Fibroblast of the aortic adventitia (primary cell): ENCODE results near the gene GCLM. TPM values are rescaled to one million over a fixed set of nuclear protein-coding genes. Genes with fewer than 3 reads are reported as not detected.
A peak's percentile ranks its signal among the peaks of the same experiment; 100 is the strongest.
"Not testable (repeated sequence)": the region's sequence is repeated elsewhere in the genome, so short reads cannot be mapped to it uniquely, and the experiment has no call there.

ENCODE experiments used
- DNase-seq: peaks from one replicate; pipeline ENCODE4 v3.0.0-alpha.2; 2010; ENCODE audit warnings: low read depth
- H3K4me3 ChIP-seq: 2 replicates; pipeline ENCODE4 v1.5.1; 2011; ENCODE audit warnings: low read depth, mild to moderate bottlenecking, control low read depth, low read length, moderate library complexity
- CTCF ChIP-seq: IDR thresholded peaks from 2 replicates; pipeline ENCODE4 v1.5.1; 2011; ENCODE audit warnings: mild to moderate bottlenecking, low read length, control low read depth, inconsistent platforms; ENCODE audit not compliant: insufficient read depth
- total RNA-seq: library from RNA; depleted of rRNA; stranded (reverse); fragments of >200 nt; gene quantifications from 2 replicates; pipeline ENCODE4 v1.2.3, GENCODE V29; 2012; ENCODE audit warnings: low replicate concordance

The GCLM gene, protein sequence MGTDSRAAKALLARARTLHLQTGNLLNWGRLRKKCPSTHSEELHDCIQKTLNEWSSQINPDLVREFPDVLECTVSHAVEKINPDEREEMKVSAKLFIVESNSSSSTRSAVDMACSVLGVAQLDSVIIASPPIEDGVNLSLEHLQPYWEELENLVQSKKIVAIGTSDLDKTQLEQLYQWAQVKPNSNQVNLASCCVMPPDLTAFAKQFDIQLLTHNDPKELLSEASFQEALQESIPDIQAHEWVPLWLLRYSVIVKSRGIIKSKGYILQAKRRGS
- 13.2 and 35.2 TPM in 2 replicates for total RNA-seq

DNA sequence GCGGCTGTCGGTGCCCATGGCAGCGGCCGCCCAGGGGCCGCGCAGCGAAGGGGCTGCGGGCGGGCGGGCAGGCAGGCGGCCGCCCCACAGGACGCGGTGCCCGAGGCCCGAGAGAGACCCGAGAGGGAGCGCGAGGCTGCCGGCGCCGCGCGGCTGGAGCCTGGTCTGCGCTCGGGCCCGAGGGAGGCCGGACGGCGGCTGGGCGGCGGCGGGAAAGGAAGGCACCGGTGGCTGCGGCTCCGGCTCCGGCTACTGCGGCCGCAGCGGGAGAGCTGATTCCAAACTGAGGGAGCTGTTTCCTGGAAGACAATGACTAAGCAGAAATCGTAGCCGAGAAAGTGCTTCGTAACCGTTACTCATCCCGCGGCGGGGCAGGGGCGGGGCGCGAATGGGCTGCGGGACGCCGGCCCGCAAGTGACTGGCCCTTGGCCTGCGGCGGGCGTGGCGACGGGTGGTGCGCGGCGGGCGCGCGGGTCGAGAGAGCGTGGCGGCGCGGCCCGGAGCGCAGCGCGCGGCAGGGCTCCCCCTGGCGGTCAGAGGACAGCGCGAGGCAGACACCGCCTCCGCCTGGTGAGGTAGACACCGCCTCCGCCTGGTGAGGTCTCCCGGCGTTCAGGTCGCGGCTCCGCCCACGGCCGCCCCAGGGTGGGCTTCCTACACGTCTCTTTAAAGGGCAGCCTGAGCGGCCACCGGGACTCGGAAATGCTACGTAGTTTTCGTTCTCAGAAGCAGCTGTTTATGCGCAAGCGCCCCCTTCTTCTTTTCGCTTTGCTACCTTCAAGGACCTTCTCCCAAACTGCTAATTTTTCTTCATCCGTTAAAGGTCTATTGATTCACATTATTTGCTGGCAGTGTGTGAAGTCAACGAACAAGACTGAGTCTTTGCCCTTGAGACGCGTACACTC, at the start of gene GCLM:
GCLM (minus strand) TSS at position 285 of the 905 bp plus-strand sequence; CDS start at position 18, 267 bp downstream.
- peak within 1 kb of the TSS; percentile 80 for H3K4me3 ChIP-seq
- TF ChIP-seq CTCF, result peak; percentile 79
- DNase-seq, result peak; percentile 95

DNA sequence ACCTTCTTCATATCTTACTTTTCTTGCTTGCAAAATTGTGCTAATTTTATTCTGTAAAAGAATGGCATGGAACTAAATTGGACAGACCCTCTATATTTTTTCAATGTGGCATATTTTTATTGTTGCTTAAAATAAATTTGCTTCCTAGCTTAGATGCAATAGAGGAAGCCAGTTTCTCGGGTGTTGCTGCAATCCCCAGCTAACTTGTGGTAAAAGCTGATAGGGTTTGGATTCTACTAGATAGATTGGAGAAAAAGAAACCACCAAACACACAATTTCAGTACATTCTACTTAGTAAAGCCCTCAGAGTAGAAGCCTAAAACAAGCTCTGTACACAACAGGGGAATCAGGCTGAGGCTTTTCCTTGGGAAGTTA, 49.5 kb upstream of the GCLM start:
- H3K4me3 ChIP-seq, result no peak overlapping the region
- no peak for DNase-seq
- no peak for TF ChIP-seq CTCF

- H3K4me3 ChIP-seq, result no peak overlapping the region
- DNase-seq, result no peak
- TF ChIP-seq CTCF, result no peak
Measured at GRCh38 chr1:93958032-93958725, 48.9 kb upstream of the GCLM start.

DNA sequence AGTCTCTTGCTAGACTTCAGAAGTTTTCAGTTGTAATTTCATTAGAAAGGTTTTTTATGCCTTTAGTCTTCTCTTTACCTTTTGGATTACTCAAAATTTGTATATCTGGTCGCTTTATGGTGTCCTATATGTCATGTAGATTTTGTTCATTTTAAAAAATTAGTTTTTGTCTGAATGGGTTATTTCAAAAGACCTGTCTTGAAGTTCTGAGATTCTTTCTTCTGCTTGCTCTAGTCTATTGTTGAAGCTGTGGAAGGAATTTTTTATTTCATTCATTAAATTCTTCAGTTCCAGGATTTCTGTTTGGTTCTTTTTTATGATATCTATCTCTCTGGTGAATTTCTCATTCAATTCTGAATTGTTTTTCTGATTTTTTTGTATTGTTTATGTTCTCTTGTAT, 46.5 kb upstream of the GCLM start:
- H3K4me3 ChIP-seq, result no peak overlapping the region
- DNase-seq, result no peak
- TF ChIP-seq CTCF, result no peak

GRCh38 chr1:93947002-93947686, 37.9 kb upstream of the GCLM start:
- not testable (repeated sequence) for DNase-seq, H3K4me3 ChIP-seq

DNA sequence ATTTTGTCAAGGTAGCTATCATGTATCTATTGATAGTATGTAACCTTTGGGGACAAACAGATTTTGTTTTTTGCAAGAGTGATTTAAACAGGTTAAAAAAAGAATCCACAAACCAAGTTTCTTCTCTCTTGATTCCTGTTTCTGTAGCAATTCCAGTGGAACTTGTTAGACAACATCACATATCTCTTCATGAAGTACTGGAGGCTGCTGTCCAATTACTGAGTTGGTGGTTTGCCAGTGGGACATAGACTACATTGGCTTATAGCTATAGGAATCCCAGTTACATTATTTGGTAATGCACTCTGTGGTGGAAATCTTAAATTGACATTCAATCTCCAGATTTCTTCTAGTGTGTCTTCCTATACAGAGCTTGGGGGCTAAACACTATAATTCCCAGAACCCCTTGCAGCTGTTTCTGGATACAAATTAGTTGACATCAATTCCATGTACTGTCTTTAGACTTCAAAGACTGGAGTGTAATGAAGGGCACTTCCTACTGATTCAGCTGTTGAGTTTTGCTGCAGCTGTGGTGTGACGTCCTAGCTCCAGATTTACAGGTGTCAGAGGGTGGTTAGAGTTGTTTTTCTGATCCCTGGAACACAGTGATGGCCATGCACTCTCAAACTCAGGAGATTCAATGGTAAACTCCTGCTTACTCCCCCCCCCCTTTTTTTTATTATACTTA, 29.4 kb upstream of the GCLM start:
- no peak overlapping the region for H3K4me3 ChIP-seq
- TF ChIP-seq CTCF, result no peak
- no peak for DNase-seq
